NCI-H2029 (cell line): Measurements from ENCODE around the gene CALR3.

ENCODE experiments used
- DNase-seq: peaks from one replicate; lab custom pipeline; 2025; lab: John Stamatoyannopoulos, UW

The CALR3 gene

GRCh38 chr19:16429066-16429758, 66.8 kb downstream of the CALR3 start:
- peak; percentile 95 for DNase-seq
